WTC11 (cell line): Measurements from ENCODE around the gene SGCD. TPM values are rescaled to one million over a fixed set of nuclear protein-coding genes. Genes with fewer than 3 reads are reported as not detected.

Experiments used
- ATAC-seq: fragments of 200-7000 bp; cut with Tn5 transposase; 2 replicates; pipeline ENCODE4 v1.10.0; 2021; ENCODE audit warnings: mild to moderate bottlenecking, moderate library complexity
- CTCF ChIA-PET: fragments of 300-600 bp; sonication (Branson Sonifier 250); formaldehyde crosslinking; loops from one replicate; lab custom pipeline; 2021; ENCODE audit warnings: antibody characterized with exemption; lab: Charles Lee
- POLR2A ChIA-PET: fragments of 350-600 bp; sonication (Branson Sonifier 250); formaldehyde crosslinking; loops from one replicate; lab custom pipeline; 2021; ENCODE audit warnings: antibody characterized with exemption; lab: Charles Lee
- DNase-seq: peaks from one replicate; pipeline ENCODE4 v3.0.0; 2021; ENCODE audit warnings: low spot score
- H3K27ac Mint-ChIP-seq: 2 replicates; pipeline ENCODE4 v1.8.0; 2021; ENCODE audit warnings: mixed read lengths
- H3K27me3 Mint-ChIP-seq: 2 replicates; pipeline ENCODE4 v1.8.0; 2021; ENCODE audit warnings: low read depth, mild to moderate bottlenecking, moderate library complexity, mixed read lengths
- H3K36me3 Mint-ChIP-seq: 2 replicates; pipeline ENCODE4 v1.8.0; 2021; ENCODE audit warnings: mixed read lengths
- H3K4me1 Mint-ChIP-seq: 2 replicates; pipeline ENCODE4 v1.8.0; 2022; ENCODE audit warnings: mixed read lengths
- H3K4me3 Mint-ChIP-seq: 2 replicates; pipeline ENCODE4 v1.8.0; 2021; ENCODE audit warnings: mild to moderate bottlenecking, moderate library complexity, mixed read lengths
- H3K9me3 Mint-ChIP-seq: 2 replicates; pipeline ENCODE4 v1.8.0; 2021; ENCODE audit warnings: mixed read lengths
- AFF4 ChIP-seq: sonication (generic); formaldehyde crosslinking; IDR thresholded peaks from 2 replicates; pipeline ENCODE4 v1.8.1; 2023; ENCODE audit warnings: mild to moderate bottlenecking, missing genetic modification reagents, borderline replicate concordance
- ARID4B ChIP-seq: sonication (generic); formaldehyde crosslinking; IDR thresholded peaks from 2 replicates; pipeline ENCODE4 v1.8.0; 2023; ENCODE audit warnings: missing genetic modification reagents, mild to moderate bottlenecking, borderline replicate concordance
- CREB1 ChIP-seq: sonication (generic); formaldehyde crosslinking; IDR thresholded peaks from 2 replicates; pipeline ENCODE4 v1.8.0; 2023; ENCODE audit warnings: mild to moderate bottlenecking, missing genetic modification reagents
- CREM ChIP-seq: sonication (generic); formaldehyde crosslinking; IDR thresholded peaks from 2 replicates; pipeline ENCODE4 v1.8.1; 2022; ENCODE audit warnings: mild to moderate bottlenecking, missing genetic modification reagents, moderate library complexity
- ELF4 ChIP-seq: sonication (generic); formaldehyde crosslinking; IDR thresholded peaks from 2 replicates; pipeline ENCODE4 v1.8.1; 2022; ENCODE audit warnings: low read depth, mild to moderate bottlenecking, moderate library complexity, missing genetic modification reagents
- ERG ChIP-seq: fragments of 250-450 bp; sonication (Bioruptor Pico); IDR thresholded peaks from 2 replicates; pipeline ENCODE4 v1.8.0; 2021; ENCODE audit warnings: mild to moderate bottlenecking
- ETV6 ChIP-seq: sonication (generic); formaldehyde crosslinking; IDR thresholded peaks from 2 replicates; pipeline ENCODE4 v1.8.1; 2022; ENCODE audit warnings: mild to moderate bottlenecking, missing genetic modification reagents
- FOXP4 ChIP-seq: sonication (generic); formaldehyde crosslinking; IDR thresholded peaks from 2 replicates; pipeline ENCODE4 v1.8.0; 2022; ENCODE audit warnings: mild to moderate bottlenecking, missing genetic modification reagents
- HMGA2 ChIP-seq: fragments of 250-450 bp; sonication (Bioruptor Pico); IDR thresholded peaks from 2 replicates; pipeline ENCODE4 v1.4.0; 2021; ENCODE audit warnings: mild to moderate bottlenecking, moderate library complexity
- HMGXB4 ChIP-seq: sonication (generic); formaldehyde crosslinking; IDR thresholded peaks from 2 replicates; pipeline ENCODE4 v1.8.1; 2023; ENCODE audit warnings: mild to moderate bottlenecking, moderate library complexity, missing genetic modification reagents
- JUN ChIP-seq: sonication (generic); formaldehyde crosslinking; IDR thresholded peaks from 2 replicates; pipeline ENCODE4 v1.8.0; 2023; ENCODE audit warnings: mild to moderate bottlenecking, missing genetic modification reagents
- KAT7 ChIP-seq: sonication (generic); formaldehyde crosslinking; IDR thresholded peaks from 2 replicates; pipeline ENCODE4 v1.8.1; 2023; ENCODE audit warnings: missing genetic modification reagents, mild to moderate bottlenecking, borderline replicate concordance
- NFATC4 ChIP-seq: fragments of 250-450 bp; sonication (Bioruptor Pico); IDR thresholded peaks from 2 replicates; pipeline ENCODE4 v1.9.0; 2021; ENCODE audit warnings: mild to moderate bottlenecking
- NFE2L1 ChIP-seq: sonication (generic); formaldehyde crosslinking; IDR thresholded peaks from 2 replicates; pipeline ENCODE4 v1.8.1; 2023; ENCODE audit warnings: missing genetic modification reagents
- SMAD4 ChIP-seq: sonication (generic); formaldehyde crosslinking; IDR thresholded peaks from 2 replicates; pipeline ENCODE4 v1.8.0; 2022; ENCODE audit warnings: mild to moderate bottlenecking, missing genetic modification reagents
- TCF7 ChIP-seq: sonication (generic); formaldehyde crosslinking; IDR thresholded peaks from 2 replicates; pipeline ENCODE4 v1.8.0; 2022; ENCODE audit warnings: mild to moderate bottlenecking, low read depth, missing genetic modification reagents, moderate library complexity
- TEAD1 ChIP-seq: sonication (generic); formaldehyde crosslinking; IDR thresholded peaks from 2 replicates; pipeline ENCODE4 v1.8.0; 2022; ENCODE audit warnings: mild to moderate bottlenecking, missing genetic modification reagents
- ZNF512 ChIP-seq: sonication (generic); formaldehyde crosslinking; IDR thresholded peaks from 2 replicates; pipeline ENCODE4 v1.8.1; 2022; ENCODE audit warnings: missing genetic modification reagents, borderline replicate concordance
- ZSCAN18 ChIP-seq: fragments of 250-450 bp; sonication (Bioruptor Pico); IDR thresholded peaks from 2 replicates; pipeline ENCODE4 v2.1.2; 2022; ENCODE audit warnings: mild to moderate bottlenecking, moderate library complexity
- total RNA-seq: library from RNA; stranded (reverse); gene quantifications from 3 replicates; pipeline ENCODE4 v1.2.3, GENCODE V29; 2021

The SGCD gene
- total RNA-seq, 1 experiment from 2014 or later, result 0.33 TPM

GRCh38 chr5:156423597-156423996 lies 96.6 kb downstream of the SGCD start:
- Mint-ChIP-seq H3K27ac (no peak overlapping the region), H3K4me3 (no peak overlapping the region), H3K9me3 (peaks cover 7% of the 10 kb centered on the region; the same call in 1 of the 2 replicates), H3K36me3 (no peaks in the 10 kb centered on the region), H3K27me3 (no peaks in the 10 kb centered on the region; the same call in 1 of the 2 replicates), H3K4me1 (peaks cover 24% of the 10 kb centered on the region)
- no peak for TF ChIP-seq ETV6 (CRISPR knock-in tag)
- TF ChIP-seq CREB1 (CRISPR knock-in tag), result no peak
- no peak for TF ChIP-seq ELF4 (CRISPR knock-in tag)
- no peak for TF ChIP-seq ERG (CRISPR knock-in tag)
- no peak for TF ChIP-seq KAT7 (CRISPR knock-in tag)
- no peak for TF ChIP-seq CREM
- TF ChIP-seq HMGXB4, result no peak
- TF ChIP-seq HMGA2 (CRISPR knock-in tag), result no peak
- no peak for TF ChIP-seq TCF7 (CRISPR knock-in tag)
- no peak for TF ChIP-seq ARID4B (CRISPR knock-in tag)
- no peak for TF ChIP-seq NFATC4
- POLR2A ChIA-PET, result no interaction called here
- DNase-seq (no peak), ATAC-seq (no peak)
- CTCF ChIA-PET, result no interaction called here

GRCh38 chr5:156427315-156427714 lies 100.4 kb downstream of the SGCD start:
- ATAC-seq (no peak), DNase-seq (no peak)
- Mint-ChIP-seq H3K27me3 (no peaks in the 10 kb centered on the region; the same call in 1 of the 2 replicates), H3K4me3 (no peak overlapping the region), H3K9me3 (peaks cover 20% of the 10 kb centered on the region), H3K4me1 (peaks cover 21% of the 10 kb centered on the region), H3K27ac (no peak overlapping the region), H3K36me3 (0 out of 2 replicates have a peak, but pooled peaks cover 3% of the 10 kb centered on the region)
- ChIA-PET CTCF (no interaction called here), POLR2A (no interaction called here)
- no peak for TF ChIP-seq TEAD1 (CRISPR knock-in tag)
- no peak for TF ChIP-seq AFF4
- TF ChIP-seq ZNF512 (CRISPR knock-in tag), result no peak
- TF ChIP-seq NFATC4, result no peak
- no peak for TF ChIP-seq NFE2L1
- no peak for TF ChIP-seq CREM
- TF ChIP-seq SMAD4, result no peak
- TF ChIP-seq FOXP4 (CRISPR knock-in tag), result no peak
- no peak for TF ChIP-seq ZSCAN18
- no peak for TF ChIP-seq JUN (CRISPR knock-in tag)
- no peak for TF ChIP-seq ELF4 (CRISPR knock-in tag)
